HL-60 (cell line): ENCODE data around the gene ZBTB6.

Experiments used
- CTCF ChIP-seq: IDR thresholded peaks from one replicate; pipeline ENCODE4 v1.5.1; 2011; ENCODE audit warnings: low read length, control low read depth, inconsistent platforms; ENCODE audit not compliant: insufficient read depth
- REST ChIP-seq: IDR thresholded peaks from 2 replicates; pipeline ENCODE4 v1.6.1; 2012; ENCODE audit warnings: low read depth; ENCODE audit not compliant: insufficient replicate concordance

GRCh38 chr9:122900791-122901190 lies 12.3 kb downstream of the ZBTB6 start:
- TF ChIP-seq CTCF: no peak
- TF ChIP-seq REST: no peak
